Body of pancreas (tissue), 4 donors: ENCODE results near the gene RBM43.

Source experiments
- POLR2A ChIP-seq, 3 donors: fragments of 450-650 bp; IDR thresholded peaks; one replicate each; pipeline ENCODE4 v1.6.1; 2016; ENCODE audit warnings: antibody characterized with exemption in 3 of 3, mild to moderate bottlenecking in 2 of 3
- TF ChIP-seq, protein P1 (sequence below), 7 experiments: fragments of 450-650 bp in 4 of 7; fragments of 200-600 bp in 3 of 7; sonication (generic) in 3 of 7; IDR thresholded peaks; one replicate each; pipeline ENCODE4 v1.5.1; 2016 to 2019; ENCODE audit warnings: antibody characterized with exemption in 7 of 7

DNA sequence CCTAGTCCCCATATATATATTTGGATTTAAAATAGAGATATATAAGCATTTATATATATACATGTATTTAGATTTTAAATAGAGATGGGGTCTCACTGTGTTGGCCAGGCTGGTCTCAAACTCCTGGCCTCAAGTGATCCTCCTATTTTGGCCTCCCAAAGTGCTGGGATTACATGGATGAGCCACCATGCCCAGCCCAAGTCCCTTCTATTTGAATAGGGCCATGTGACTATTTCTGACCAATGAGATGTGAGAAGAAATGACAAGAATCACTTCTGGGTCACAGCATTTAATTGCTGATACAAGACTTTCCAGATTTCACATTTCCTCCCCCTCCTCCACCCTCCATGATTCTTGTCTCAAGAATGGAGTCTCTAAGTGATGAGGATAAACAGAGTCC lies 6.4 kb upstream of the RBM43 start:
- TF ChIP-seq, protein P1, sequence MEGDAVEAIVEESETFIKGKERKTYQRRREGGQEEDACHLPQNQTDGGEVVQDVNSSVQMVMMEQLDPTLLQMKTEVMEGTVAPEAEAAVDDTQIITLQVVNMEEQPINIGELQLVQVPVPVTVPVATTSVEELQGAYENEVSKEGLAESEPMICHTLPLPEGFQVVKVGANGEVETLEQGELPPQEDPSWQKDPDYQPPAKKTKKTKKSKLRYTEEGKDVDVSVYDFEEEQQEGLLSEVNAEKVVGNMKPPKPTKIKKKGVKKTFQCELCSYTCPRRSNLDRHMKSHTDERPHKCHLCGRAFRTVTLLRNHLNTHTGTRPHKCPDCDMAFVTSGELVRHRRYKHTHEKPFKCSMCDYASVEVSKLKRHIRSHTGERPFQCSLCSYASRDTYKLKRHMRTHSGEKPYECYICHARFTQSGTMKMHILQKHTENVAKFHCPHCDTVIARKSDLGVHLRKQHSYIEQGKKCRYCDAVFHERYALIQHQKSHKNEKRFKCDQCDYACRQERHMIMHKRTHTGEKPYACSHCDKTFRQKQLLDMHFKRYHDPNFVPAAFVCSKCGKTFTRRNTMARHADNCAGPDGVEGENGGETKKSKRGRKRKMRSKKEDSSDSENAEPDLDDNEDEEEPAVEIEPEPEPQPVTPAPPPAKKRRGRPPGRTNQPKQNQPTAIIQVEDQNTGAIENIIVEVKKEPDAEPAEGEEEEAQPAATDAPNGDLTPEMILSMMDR (IDR thresholded peaks at IDR 0.05) = no peak
- TF ChIP-seq POLR2A (IDR thresholded peaks at IDR 0.05) = no peak
